ENCODE data around the gene GNAQ. TPM values are rescaled to one million over a fixed set of nuclear protein-coding genes. Genes with fewer than 3 reads are reported as not detected.

The GNAQ gene
- total RNA-seq, 1 donor from 2014 or later: 16.2 TPM

DNA sequence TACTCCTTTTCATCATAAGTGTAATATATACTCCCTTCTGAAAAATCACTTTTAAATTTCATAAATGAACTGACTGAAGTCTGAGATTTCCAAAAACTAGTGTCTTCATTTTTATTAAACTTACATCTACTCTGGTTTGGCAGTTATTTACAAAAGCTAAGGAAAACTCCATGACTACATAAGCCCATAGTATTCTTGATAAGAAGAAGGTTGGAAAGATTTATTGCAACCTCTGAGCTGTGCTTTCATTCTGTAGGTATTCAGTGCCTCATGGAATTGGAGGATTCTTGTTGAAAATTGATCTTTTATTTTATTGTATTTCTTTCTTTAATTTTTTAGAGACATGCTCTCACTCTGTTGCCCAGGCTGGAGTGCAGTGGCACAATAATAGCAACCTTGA lies 41.7 kb downstream of the GNAQ start:
- Histone ChIP-seq H3K36me3 (ENCODE audit: control insufficient read depth in 3 of 3, insufficient read depth in 3 of 3, low read length in 3 of 3) (peaks cover 0 to 4% (median 0%) of the 10 kb centered on the region in 3 donors), H3K4me1 (ENCODE audit: control insufficient read depth in 3 of 3, insufficient read depth in 3 of 3, low read length in 3 of 3) (peaks cover 0 to 5% (median 0%) of the 10 kb centered on the region in 3 donors), H3K27me3 (ENCODE audit: control insufficient read depth in 3 of 3, insufficient read depth in 3 of 3, low read length in 3 of 3) (no peaks in the 10 kb centered on the region), H3K4me3 (ENCODE audit: low read length in 3 of 3) (no peak overlapping the region), H3K9ac (ENCODE audit: low read depth in 1 of 3, low read length in 3 of 3) (no peak overlapping the region), H3K27ac (ENCODE audit: low read depth, low read length) (no peak overlapping the region), H3K9me3 (ENCODE audit: control insufficient read depth in 3 of 3, low read length in 3 of 3) (no peaks in the 10 kb centered on the region)

DNA sequence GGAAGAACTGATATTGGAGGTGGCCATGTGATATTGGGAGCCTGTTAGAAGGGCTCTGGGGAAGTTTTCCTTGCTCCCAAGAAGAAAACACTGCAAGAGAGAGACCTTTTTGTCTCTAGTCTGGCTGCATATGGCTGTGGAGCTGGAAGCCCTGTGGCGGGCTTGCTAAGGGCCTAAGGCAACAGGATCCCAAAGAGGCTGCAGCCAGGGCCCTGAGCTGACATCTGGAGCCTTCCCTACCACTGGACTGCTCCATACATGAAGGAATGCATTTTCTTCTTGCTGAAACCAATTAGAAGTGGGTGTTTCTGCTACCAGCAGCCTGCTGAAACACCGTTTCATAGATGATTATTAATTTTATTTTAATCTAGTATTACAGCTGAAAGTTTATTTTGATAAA lies 42.2 kb downstream of the GNAQ start:
- H3K27me3 ChIP-seq (ENCODE audit: control insufficient read depth in 3 of 3, insufficient read depth in 3 of 3, low read length in 3 of 3): no peaks in the 10 kb centered on the region

DNA sequence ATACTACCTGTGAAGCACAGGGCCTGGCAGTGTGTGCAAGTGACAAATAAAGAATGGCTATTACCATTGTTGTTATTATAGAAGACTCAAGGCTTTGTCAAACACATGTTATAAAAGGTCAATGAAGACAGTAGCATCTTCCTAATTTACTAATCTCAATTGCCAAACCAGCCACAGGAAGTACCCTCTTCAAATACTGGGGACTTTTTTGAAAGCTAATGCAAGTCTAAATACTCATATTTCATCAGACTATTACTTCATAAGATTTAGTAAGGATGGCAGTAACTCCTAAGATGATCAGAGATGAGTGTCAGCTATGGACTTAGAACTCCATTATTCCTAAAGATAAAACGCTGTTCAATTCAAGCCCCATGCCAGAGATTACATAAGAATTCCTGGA lies 43.0 kb downstream of the GNAQ start:
- Histone ChIP-seq H3K9me3 (ENCODE audit: control insufficient read depth in 3 of 3, low read length in 3 of 3) (no peaks in the 10 kb centered on the region), H3K4me3 (ENCODE audit: low read length in 3 of 3) (no peak overlapping the region), H3K4me1 (ENCODE audit: control insufficient read depth in 3 of 3, insufficient read depth in 3 of 3, low read length in 3 of 3) (peaks cover 0 to 5% (median 0%) of the 10 kb centered on the region in 3 donors), H3K27me3 (ENCODE audit: control insufficient read depth in 3 of 3, insufficient read depth in 3 of 3, low read length in 3 of 3) (no peaks in the 10 kb centered on the region), H3K27ac (ENCODE audit: low read depth, low read length) (no peak overlapping the region), H3K36me3 (ENCODE audit: control insufficient read depth in 3 of 3, insufficient read depth in 3 of 3, low read length in 3 of 3) (peaks cover 0 to 4% (median 0%) of the 10 kb centered on the region in 3 donors), H3K9ac (ENCODE audit: low read depth in 1 of 3, low read length in 3 of 3) (no peak overlapping the region)

More for the DNA sequence above, 42.2 kb downstream of the GNAQ start:
- Histone ChIP-seq H3K4me3 (ENCODE audit: low read length in 3 of 3) (no peak overlapping the region), H3K36me3 (ENCODE audit: control insufficient read depth in 3 of 3, insufficient read depth in 3 of 3, low read length in 3 of 3) (peaks cover 0 to 4% (median 0%) of the 10 kb centered on the region in 3 donors), H3K9ac (ENCODE audit: low read depth in 1 of 3, low read length in 3 of 3) (no peak overlapping the region), H3K9me3 (ENCODE audit: control insufficient read depth in 3 of 3, low read length in 3 of 3) (no peaks in the 10 kb centered on the region), H3K4me1 (ENCODE audit: control insufficient read depth in 3 of 3, insufficient read depth in 3 of 3, low read length in 3 of 3) (peaks cover 0 to 5% (median 0%) of the 10 kb centered on the region in 3 donors), H3K27ac (ENCODE audit: low read depth, low read length) (no peak overlapping the region)

DNA sequence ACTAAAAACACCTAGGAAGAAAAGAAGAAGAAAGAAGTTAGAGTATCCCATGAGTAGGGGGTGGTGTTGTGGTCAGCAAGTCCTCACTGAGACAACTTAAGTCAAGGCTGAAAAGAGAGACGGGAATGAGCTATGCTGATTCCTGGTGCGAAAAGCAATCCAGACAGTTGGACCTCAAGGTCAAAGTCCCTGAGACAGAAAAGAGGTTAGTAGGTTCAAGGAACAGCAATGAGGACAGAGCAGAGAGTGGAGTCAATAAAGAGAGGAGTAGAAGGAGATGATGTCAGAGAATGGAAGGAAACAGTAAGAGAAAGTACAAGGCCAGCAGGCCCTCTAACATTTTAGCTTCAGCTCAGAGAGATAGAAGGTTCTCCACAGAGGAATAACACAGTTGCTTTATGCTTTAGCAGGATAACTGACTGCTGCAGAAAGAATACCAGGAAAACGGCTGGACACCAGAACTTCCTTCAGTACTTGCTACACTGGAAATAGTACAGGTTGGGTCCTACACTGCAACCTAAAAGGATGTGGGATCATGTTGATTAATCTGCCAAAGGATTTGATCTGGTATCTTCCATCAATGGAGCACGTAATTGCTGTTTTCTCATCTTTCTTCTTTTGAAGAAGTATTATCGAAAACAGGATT lies 43.6 kb downstream of the GNAQ start:
- Histone ChIP-seq H3K9me3 (ENCODE audit: control insufficient read depth in 3 of 3, low read length in 3 of 3) (no peaks in the 10 kb centered on the region), H3K27me3 (ENCODE audit: control insufficient read depth in 3 of 3, insufficient read depth in 3 of 3, low read length in 3 of 3) (no peaks in the 10 kb centered on the region), H3K4me3 (ENCODE audit: low read length in 3 of 3) (no peak overlapping the region), H3K27ac (ENCODE audit: low read depth, low read length) (no peak overlapping the region), H3K4me1 (ENCODE audit: control insufficient read depth in 3 of 3, insufficient read depth in 3 of 3, low read length in 3 of 3) (peaks cover 0 to 5% (median 0%) of the 10 kb centered on the region in 3 donors), H3K9ac (ENCODE audit: low read depth in 1 of 3, low read length in 3 of 3) (no peak overlapping the region), H3K36me3 (ENCODE audit: control insufficient read depth in 3 of 3, insufficient read depth in 3 of 3, low read length in 3 of 3) (peaks cover 0 to 4% (median 0%) of the 10 kb centered on the region in 3 donors)

DNA sequence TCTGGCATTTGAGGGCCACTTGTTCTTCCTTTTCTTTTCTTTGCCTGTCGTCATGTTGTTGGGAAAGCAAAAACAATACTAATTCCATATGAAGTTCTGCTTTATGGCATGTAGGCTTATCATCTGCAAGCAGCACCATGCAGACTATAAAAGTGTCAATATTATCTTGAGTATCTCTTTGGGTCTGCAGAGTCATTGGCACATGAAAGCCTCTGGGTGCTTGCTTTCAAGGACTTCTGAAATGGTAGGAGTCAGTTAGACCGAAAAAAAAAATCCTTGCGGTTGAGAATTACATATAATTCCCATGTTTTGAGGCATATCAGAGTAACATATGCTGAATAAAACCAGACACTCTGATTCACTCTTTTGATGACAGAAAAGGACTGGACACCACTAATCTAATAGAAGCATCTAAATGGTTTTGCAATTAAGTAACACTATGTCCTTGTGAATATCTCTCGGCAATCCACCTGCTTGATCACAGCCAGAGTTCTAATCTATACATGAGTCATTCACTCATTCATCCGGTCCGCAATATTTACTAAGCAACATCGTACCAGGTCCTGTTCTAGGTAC lies 44.4 kb downstream of the GNAQ start:
- Histone ChIP-seq H3K4me1 (ENCODE audit: control insufficient read depth in 3 of 3, insufficient read depth in 3 of 3, low read length in 3 of 3) (peaks cover 0 to 5% (median 0%) of the 10 kb centered on the region in 3 donors), H3K4me3 (ENCODE audit: low read length in 3 of 3) (no peak overlapping the region), H3K9me3 (ENCODE audit: control insufficient read depth in 3 of 3, low read length in 3 of 3) (no peaks in the 10 kb centered on the region), H3K27me3 (ENCODE audit: control insufficient read depth in 3 of 3, insufficient read depth in 3 of 3, low read length in 3 of 3) (no peaks in the 10 kb centered on the region), H3K9ac (ENCODE audit: low read depth in 1 of 3, low read length in 3 of 3) (no peak overlapping the region), H3K27ac (ENCODE audit: low read depth, low read length) (no peak overlapping the region), H3K36me3 (ENCODE audit: control insufficient read depth in 3 of 3, insufficient read depth in 3 of 3, low read length in 3 of 3) (peaks cover 0 to 4% (median 0%) of the 10 kb centered on the region in 3 donors)

DNA sequence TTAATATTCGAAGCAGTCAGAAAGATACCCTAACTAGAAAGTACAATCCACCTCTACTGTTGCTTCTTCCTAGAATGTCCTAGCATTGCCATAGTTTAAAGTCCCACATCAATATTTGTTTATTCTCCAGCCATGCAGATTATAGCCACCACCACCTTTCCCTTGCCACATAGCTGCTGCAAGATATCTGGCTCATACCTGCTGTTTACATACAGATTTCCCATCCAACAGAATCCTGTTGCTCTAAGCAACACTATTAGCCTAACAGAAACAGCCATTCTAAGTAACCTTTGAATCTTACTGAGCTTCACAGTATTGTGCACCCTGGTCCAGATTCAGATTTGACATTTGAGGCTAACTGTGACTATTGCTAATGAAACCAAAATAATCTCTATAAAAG lies 45.6 kb downstream of the GNAQ start:
- no peaks in the 10 kb centered on the region for H3K36me3 ChIP-seq (ENCODE audit: control insufficient read depth in 3 of 3, insufficient read depth in 3 of 3, low read length in 3 of 3)
- no peak overlapping the region for H3K9ac ChIP-seq (ENCODE audit: low read depth in 1 of 3, low read length in 3 of 3)
- no peaks in the 10 kb centered on the region for H3K27me3 ChIP-seq (ENCODE audit: control insufficient read depth in 3 of 3, insufficient read depth in 3 of 3, low read length in 3 of 3)
- no peak overlapping the region for H3K27ac ChIP-seq (ENCODE audit: low read depth, low read length)
- no peak overlapping the region for H3K4me3 ChIP-seq (ENCODE audit: low read length in 3 of 3)
- no peaks in the 10 kb centered on the region for H3K9me3 ChIP-seq (ENCODE audit: control insufficient read depth in 3 of 3, low read length in 3 of 3)
- H3K4me1 ChIP-seq (ENCODE audit: control insufficient read depth in 3 of 3, insufficient read depth in 3 of 3, low read length in 3 of 3): peaks cover 3 to 12% (median 4%) of the 10 kb centered on the region in 3 donors

DNA sequence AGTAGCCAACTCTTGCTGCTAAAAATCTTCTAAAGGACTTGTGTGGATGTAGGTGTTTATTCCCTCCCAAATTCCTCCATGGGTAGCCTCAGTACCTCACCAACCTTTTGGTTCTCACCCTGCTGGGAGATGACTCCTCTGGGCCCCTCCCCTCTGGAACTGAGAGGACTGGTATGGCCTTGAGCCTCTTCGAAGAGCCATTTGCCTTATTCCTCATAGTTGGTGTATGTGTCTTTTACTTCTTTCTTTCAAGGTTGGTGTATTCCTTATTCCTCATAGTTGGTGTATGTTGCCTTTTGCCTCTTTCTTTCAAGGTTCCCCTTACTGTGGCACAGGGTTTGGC lies 48.3 kb downstream of the GNAQ start:
- Histone ChIP-seq H3K27me3 (ENCODE audit: control insufficient read depth in 3 of 3, insufficient read depth in 3 of 3, low read length in 3 of 3) (no peaks in the 10 kb centered on the region), H3K4me3 (ENCODE audit: low read length in 3 of 3) (no peak overlapping the region), H3K9me3 (ENCODE audit: control insufficient read depth in 3 of 3, low read length in 3 of 3) (no peaks in the 10 kb centered on the region), H3K4me1 (ENCODE audit: control insufficient read depth in 3 of 3, insufficient read depth in 3 of 3, low read length in 3 of 3) (peaks cover 4 to 10% (median 7%) of the 10 kb centered on the region in 3 donors), H3K9ac (ENCODE audit: low read depth in 1 of 3, low read length in 3 of 3) (no peak overlapping the region), H3K27ac (ENCODE audit: low read depth, low read length) (no peak overlapping the region), H3K36me3 (ENCODE audit: control insufficient read depth in 3 of 3, insufficient read depth in 3 of 3, low read length in 3 of 3) (no peaks in the 10 kb centered on the region)

DNA sequence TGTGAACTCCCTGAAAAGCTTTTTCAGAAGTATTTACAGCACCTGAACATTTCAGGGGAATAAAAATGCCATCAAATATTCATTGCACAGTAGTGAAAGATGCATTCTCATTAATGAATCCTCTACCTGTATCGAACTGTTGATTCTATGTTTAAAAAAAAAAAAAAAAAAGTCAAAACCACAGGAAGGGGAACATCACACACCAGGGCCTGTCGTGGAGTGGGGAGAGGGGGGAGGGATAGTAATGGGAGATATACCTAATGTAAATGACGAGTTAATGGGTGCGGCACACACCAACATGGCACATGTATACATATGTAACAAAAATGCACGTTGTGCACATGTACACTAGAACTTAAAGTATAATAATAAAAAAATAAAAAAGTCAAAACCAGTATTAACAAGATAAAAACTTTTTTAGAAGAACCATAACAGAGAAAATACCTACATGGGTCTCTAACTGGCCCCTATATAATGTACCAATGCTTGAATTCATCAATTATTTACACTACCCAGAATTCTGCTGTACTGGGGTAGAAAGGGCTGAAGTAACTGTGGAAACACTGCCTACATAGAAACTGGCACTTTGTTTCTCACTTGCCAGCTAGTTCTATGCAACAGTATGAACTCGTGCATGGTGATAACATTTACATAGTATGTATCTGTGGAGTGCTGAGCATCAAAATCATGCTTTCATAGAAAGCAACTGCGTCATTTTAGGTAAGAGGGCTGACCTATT lies 48.9 kb downstream of the GNAQ start:
- no peaks in the 10 kb centered on the region for H3K9me3 ChIP-seq (ENCODE audit: control insufficient read depth in 3 of 3, low read length in 3 of 3)
- H3K36me3 ChIP-seq (ENCODE audit: control insufficient read depth in 3 of 3, insufficient read depth in 3 of 3, low read length in 3 of 3): no peaks in the 10 kb centered on the region
- H3K27me3 ChIP-seq (ENCODE audit: control insufficient read depth in 3 of 3, insufficient read depth in 3 of 3, low read length in 3 of 3): no peaks in the 10 kb centered on the region
- no peak overlapping the region for H3K4me3 ChIP-seq (ENCODE audit: low read length in 3 of 3)
- H3K4me1 ChIP-seq (ENCODE audit: control insufficient read depth in 3 of 3, insufficient read depth in 3 of 3, low read length in 3 of 3): peaks cover 7 to 12% (median 10%) of the 10 kb centered on the region in 3 donors
- no peak overlapping the region for H3K27ac ChIP-seq (ENCODE audit: low read depth, low read length)
- H3K9ac ChIP-seq (ENCODE audit: low read depth in 1 of 3, low read length in 3 of 3): no peak overlapping the region

DNA sequence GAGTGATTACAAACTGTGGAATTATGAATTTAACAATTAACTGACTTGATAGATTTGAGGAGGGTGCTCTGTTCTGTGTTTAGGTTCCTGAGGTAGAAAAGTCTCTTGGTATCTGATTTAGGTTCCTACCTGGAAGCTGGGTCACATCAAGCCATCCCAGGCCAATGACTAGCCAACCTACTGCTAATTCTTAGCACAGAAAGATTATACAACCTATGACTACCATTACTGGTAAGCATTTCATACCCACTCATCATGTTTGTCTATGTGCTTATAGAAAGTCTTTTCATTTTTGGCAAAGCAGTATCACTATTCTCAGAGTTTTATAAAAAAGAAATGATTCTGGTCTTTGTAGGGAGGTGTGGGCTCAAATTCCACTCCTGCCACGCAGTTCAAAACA lies 49.7 kb downstream of the GNAQ start:
- Histone ChIP-seq H3K27ac (ENCODE audit: low read depth, low read length) (no peak overlapping the region), H3K36me3 (ENCODE audit: control insufficient read depth in 3 of 3, insufficient read depth in 3 of 3, low read length in 3 of 3) (no peaks in the 10 kb centered on the region), H3K9ac (ENCODE audit: low read depth in 1 of 3, low read length in 3 of 3) (no peak overlapping the region), H3K4me3 (ENCODE audit: low read length in 3 of 3) (no peak overlapping the region), H3K4me1 (ENCODE audit: control insufficient read depth in 3 of 3, insufficient read depth in 3 of 3, low read length in 3 of 3) (peaks cover 10 to 17% (median 15%) of the 10 kb centered on the region in 3 donors), H3K27me3 (ENCODE audit: control insufficient read depth in 3 of 3, insufficient read depth in 3 of 3, low read length in 3 of 3) (no peaks in the 10 kb centered on the region), H3K9me3 (ENCODE audit: control insufficient read depth in 3 of 3, low read length in 3 of 3) (no peaks in the 10 kb centered on the region)

DNA sequence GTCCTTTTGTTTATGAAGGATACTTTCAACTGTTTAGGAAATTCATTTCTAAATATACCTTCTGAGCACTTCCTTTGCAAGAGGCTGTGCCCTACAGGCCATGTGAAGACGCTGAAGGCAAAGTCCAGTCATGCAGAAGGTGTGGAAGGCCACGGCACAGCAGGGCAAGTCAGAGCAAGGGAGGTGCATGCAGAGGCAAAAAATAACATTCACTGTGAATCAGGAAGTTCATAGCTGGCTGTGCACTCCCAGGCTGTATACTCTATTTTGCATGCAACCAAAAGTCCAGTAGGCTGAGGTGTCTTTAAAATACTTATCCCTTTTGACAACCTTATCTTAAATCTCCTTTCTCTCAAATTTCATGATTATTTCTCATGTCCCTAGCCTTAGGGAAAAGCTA lies 50.3 kb downstream of the GNAQ start:
- H3K9me3 ChIP-seq (ENCODE audit: control insufficient read depth in 3 of 3, low read length in 3 of 3): no peaks in the 10 kb centered on the region
- H3K27ac ChIP-seq (ENCODE audit: low read depth, low read length): no peak overlapping the region
- H3K4me1 ChIP-seq (ENCODE audit: control insufficient read depth in 3 of 3, insufficient read depth in 3 of 3, low read length in 3 of 3): peaks cover 10 to 17% (median 15%) of the 10 kb centered on the region in 3 donors
- H3K36me3 ChIP-seq (ENCODE audit: control insufficient read depth in 3 of 3, insufficient read depth in 3 of 3, low read length in 3 of 3): no peaks in the 10 kb centered on the region
- no peak overlapping the region for H3K4me3 ChIP-seq (ENCODE audit: low read length in 3 of 3)
- no peaks in the 10 kb centered on the region for H3K27me3 ChIP-seq (ENCODE audit: control insufficient read depth in 3 of 3, insufficient read depth in 3 of 3, low read length in 3 of 3)
- H3K9ac ChIP-seq (ENCODE audit: low read depth in 1 of 3, low read length in 3 of 3): no peak overlapping the region
